Measurements from ENCODE around the gene KIF6.
"Not testable (repeated sequence)": the region's sequence is repeated elsewhere in the genome, so short reads cannot be mapped to it uniquely, and the experiment has no call there.

Gene KIF6

DNA sequence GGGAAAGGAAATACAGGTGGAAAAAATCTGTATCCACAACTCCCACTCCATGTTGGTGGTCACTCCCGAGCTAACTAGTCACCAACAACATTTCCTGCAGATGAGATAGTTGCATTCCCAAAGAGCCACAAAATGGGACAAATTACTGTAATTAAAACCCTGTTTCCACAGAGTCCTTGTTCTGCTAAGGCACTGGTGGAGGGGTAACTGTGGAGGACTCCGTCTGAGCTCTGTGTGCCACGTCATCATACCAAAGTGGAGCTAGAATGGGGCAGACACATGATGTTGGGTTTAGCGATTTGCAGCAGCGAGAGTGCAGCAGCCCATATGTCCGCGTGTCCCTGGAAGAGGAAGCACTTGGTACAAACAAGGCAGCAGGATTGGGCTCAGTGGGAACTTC is 230.2 kb downstream of the KIF6 start:
- no peak for DNase-seq

DNA sequence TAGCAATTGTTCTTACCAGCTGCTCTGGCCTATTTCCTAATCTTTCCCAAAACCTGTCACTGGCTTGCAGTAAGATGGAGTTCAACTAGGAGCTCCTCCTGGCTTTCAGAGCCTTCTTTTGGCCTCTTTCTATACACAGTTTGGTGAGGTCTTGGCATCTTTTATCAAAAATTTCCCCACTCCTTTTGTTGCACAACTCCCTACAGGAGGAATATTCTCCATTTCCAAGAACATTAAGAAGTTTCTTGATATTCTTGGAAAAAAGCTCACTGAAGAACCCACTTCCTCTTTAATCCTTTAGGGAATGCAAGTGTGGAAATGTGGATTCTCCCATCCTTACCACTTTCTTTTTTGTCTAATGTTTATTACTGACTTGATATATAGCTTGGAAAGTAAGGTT is 231.4 kb downstream of the KIF6 start:
- no peak for DNase-seq

DNA sequence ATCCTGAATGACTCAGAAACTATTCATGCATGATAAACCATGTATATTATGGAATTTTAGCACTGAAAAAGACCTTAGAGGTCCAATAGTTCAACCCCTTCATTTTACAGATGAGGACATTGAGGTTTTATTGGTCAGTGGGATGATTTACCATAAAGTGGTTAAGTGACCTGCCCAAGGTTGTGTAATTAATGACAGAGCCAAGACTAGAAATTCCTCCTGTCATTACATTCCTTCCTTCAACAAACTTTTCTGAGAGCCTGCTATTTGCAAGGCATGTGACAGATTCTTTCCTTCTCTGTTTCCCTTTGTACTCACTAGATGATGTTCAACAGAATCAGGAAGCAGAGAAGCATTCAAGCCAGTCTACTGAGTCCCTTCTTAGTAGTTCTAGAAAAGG is 232.0 kb downstream of the KIF6 start:
- no peak for DNase-seq

DNA sequence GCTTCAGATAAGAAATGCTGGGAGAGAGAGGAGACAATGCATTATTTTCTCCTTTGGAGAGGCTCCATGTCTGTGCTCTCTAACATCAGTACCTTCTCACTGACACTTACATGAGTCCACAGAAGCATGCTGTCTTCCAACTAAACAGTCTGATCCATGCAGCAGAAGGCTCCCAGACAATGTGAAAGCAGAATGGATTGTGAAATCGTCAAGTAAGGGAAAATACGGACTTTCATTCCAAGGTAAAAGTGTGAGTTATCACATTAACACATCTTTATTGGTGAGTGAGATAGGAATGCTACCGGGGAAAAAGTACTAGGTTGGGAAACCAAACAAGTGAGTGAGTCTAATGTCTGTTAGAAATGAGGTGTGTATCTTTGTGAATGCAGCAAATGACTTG is 235.1 kb downstream of the KIF6 start:
- no peak for DNase-seq

DNA sequence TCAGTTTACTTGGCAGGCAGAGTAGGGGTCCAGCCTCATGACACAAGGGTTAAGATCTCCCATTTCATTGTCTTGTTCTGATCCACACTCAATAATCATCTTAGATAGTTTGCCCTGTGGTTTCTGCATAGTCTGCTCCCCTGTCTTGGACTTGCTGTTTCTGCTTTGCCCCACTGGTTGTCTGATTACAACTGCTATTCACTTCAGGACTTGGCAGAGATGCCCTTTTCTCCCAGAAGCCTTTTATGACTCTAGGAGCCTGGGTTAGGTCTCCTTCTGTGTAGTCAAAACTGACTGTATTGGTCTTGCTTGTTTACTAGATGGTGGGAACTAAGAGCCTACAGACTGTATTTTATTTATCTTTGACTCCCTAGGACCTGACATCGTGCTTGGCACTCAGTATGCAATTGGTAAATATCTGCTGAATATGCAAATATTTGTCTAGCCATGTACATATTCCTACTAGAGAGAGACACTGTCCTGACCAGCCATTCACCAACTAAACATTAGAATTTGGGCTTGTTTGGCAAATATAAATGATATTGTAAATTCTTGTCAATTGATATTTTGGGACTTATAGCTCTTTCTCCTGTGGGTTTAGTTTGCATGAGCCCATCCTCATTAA is 236.8 kb downstream of the KIF6 start:
- DNase-seq, result no peak

DNA sequence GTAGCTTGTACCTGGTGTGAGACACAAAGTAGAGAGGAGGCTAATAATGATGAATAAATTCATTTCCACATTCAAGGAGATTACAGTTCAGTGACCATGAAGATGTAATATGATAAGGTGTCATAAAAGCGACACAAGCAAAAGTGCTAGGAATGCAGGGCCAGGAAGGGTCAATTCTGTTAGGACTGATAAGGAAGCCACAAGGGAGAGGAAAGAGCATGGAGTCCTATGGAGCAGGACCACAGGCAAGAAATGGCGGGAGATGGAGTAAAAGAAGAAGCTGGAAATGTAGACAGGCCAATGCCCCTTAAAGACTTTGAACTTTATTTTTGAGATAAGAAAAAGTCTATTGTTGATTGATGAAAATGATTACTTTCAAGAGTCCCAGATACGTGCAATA is 240.9 kb downstream of the KIF6 start:
- DNase-seq, result no peak

DNA sequence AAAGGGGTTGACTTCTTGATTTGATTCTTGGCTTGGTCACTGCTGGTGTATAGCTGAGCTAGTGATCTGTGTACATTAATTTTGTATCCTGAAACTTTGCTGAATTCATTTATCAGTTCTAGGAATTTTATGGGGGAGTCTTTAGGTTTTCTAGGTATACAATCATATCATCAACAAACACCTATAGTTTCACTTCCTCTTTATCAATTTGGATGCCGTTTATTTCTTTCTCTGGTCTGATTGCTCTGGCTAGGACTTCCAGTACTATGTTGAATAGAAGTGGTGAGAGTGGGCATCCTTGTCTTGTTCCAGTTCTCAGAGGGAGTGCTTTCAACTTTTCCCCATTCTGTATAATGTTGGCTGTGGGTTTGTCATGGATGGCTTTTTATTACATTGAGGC is 245.4 kb downstream of the KIF6 start:
- DNase-seq, result not testable (repeated sequence)

DNA sequence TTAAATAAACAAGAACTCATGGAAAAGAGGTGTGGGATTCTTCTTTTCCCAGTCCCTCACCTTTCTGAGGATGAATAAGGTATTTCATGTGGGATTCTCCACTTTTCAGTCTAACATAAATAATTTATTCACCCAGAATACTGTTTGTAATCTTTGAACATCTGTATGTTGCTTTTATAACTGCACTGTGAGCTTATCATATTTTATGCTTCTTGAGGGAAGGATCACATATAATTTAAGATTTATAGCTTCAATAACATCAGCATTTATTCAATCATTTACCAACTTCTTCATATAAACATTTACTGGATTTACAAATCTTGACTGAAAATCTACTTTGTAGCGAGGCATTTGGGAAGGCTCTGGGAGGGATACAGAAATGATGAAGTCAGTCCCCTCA is 248.5 kb downstream of the KIF6 start:
- DNase-seq, result no peak

DNA sequence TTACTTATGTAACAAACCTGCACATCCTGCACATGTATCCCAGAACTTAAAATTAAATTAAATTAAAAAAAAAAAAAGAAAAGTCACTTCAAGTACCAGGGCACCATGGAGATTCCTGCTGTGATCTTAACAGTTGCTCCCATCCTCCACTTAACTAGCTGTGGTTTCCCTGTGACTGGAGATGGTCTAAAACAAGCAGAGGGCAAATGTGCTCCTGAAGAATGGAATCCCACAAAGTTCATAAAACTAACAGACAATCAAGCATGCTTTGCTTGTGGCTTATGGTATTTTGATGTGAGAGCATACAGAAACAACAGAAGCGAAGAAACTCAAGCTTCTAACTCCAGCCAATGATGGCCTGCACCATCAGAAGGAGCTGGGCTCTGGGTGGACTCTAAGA is 249.1 kb downstream of the KIF6 start:
- no peak for DNase-seq

DNA sequence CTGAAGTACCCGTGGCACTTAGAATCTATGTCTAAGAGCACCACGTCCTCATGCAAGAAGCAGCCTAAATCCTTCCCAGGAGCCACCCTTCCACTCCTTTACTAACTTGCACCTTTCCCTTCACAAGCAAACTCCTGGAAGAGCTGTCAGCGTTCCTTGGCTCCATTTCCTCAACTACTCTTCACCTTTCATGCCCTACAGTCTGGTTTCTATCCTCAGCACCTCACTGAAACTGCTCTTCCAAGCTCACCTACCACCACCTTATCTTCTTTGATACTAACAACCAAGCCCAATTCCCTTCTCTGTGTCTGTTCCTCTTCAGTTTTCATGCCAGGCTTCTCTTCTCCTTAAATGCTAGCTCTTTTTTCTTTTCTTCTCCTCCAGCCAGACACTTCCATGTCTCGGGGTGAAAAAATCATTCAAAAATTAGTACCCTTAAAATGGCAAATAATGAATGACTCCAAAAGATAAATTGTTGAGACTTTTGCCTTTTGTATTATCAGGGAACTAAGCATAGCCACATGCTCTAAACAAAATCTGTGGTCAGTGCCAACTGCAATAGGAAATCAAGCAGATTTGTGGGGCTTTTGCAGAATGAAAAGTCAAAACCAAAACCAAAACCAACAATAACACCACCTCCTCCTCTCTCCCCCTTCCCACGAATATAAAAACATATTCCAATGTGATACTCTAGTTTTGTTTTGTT is 253.1 kb downstream of the KIF6 start:
- no peak for DNase-seq

DNA sequence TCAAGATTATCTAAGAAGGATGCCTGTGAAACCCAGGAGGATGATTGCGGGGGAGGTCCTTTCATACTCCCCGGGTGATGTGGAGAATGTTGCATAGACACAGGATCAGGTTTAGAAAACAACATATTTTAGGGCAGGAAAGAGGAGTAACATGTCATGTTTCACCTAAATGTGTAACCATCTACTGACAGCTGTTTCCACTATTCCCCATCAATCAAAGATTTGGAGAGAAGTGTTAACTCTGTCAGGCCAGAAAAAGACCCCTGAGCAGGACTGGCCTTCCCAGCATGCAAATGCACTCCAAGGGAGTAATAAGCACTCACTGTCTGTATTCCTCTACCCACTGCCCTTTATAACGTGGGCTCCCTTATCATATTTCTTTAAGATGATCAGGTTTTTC is 254.7 kb downstream of the KIF6 start:
- no peak for DNase-seq

DNA sequence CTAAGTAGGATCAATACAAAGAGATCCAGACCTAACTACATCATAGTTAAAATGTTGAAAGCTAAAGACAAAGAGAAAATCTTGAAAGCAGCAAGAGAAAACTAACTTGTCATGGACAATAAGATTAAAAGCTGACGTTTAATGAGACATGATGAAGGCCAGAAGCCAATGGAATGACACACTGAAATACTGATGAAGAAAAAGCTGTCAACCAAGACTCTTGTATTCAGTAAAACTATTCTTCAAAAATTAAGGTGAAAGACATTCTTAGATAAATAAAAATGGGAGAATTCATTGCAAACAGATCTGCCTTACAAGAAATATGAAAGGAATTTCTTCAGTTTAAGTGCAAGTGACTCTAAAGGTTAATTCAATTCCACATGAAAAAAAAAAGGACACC is 256.8 kb downstream of the KIF6 start:
- no peak for DNase-seq

DNA sequence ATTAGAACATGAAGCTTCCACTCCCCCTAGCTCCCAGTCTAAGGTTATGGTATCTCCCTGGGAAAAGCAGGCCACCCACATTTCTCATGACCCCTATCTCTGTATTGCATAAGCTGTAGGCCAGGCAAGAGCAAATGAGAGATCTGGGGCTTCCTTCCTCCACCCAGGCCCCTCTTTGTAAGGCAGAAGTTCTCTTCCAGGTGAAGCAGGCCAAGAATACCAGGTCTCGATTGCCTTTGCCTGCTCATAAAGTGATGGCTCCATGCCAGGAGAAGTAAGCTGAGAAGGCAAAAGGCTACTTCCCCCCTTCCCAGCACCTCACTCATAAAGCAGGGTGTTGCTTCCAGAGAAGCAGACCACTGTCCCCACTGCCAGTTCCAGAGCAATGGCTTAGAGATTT is 258.6 kb downstream of the KIF6 start:
- DNase-seq, result no peak

DNA sequence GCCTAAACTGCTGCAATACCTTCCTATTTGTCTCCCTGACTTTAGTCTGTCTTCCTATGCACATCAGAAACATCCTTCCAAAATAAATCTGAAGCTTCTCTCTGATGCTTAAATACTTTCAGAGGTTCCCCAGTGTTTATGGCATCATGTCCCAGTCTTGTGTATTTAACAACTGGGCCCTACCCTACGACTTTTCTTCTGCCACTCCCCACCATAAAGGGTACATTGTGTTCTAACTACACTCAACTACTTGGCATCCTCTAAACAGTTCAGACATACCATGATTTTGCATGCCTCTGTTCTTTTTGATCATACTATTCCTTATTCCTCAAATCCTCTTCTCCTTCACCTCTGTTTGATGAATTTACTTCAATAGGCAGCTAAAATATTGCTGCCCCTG is 259.7 kb downstream of the KIF6 start:
- DNase-seq, result no peak

DNA sequence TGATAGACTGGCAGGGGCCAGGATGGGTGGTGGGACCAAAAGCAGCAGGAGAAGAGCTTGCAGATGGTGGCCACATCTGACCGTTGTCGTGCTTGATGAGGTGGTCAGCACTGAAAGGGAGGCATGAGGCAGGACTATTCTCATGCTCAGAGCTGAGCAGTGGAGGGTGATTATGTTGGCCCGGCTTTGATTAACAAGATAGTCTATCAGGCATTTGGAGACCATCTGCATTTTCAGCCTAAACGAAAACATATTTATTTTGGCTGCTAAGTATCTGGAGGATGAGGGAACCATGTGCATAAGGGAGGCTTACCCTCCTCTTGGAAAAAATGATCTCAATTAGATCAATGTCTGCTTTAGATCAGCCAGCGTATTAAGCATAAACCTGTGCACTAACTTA is 261.1 kb downstream of the KIF6 start:
- no peak for DNase-seq

DNA sequence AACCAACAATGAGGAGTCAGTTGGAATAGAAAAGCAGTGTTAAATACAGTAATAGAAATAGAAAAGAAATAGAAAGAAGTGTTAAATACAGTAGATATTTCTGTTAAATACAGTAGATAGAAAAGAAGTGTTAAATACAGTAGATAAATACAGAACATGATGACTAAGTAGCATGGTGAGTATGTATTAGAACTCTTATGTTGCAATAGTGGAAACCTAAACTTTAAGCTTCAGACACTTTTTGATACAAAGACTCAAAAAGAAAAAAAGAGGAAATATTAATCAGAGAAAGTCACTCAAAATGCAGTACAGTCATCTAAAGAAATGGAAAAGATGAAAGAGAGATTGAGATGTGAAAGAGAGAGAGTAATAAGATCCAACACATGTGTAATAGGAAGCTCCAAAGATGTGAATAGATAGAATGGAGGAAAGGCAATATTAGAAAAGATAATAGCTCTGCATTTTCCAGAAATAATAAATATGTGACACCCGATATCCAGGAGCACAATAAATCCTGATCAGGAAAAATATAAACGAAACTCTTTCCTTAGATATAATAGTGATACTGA is 271.2 kb downstream of the KIF6 start:
- no peak for DNase-seq

DNA sequence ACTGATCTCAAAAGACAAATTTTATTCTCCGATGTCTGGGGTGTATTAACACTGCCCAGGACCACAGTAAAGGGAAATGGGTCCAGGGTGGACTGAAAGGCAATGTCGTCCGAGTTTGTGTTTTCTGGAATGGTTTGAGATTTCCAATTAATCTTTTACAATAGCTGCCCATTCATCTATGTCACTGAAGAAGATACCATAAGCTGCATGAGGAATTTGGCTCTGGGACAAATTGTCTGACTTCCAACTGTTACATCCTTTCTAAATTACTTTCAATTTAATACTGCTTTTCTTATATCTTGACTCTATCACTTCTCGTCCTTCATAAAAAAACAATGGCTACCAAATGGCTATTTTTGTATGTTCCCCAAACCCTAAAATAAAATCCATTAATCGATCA is 272.0 kb downstream of the KIF6 start:
- DNase-seq, result no peak

DNA sequence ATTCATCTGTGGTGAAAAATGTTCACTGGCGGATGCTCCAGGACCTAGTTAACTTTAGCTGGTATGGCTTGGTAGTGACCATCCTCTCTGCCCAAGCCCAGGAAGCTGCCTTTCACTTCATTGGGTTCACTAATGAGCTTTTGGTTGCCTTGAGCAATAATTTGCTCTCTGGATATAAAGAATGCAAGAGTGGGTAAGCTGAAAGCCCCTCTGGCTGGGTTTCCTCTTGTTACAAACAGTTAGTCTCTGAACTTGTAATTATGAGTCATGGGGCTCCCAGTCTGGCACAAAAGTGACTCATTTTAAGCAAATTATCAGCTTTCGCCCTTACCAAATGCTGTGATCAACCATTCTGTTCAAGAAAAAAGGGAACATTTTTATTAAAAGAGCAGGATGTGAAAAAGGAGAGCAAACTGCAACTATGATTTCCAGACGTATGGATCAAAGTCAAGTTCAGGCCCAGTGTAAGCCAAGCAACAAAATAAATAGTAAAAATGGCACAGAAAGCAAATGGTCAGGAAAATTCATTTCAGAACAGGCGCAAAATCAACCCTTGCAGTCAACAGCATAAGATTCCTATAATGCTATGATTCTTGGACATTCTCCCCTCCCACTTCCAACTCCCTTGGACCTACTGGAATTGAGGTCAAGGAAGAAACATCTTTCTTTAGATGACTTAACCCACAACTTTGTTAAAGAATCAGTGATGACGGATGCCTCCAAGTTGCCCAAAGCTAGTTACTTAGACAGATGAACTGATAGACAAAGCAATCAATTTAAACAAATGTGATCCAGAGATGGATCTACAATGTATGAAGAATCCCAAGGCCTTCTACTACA is 272.7 kb downstream of the KIF6 start:
- no peak for DNase-seq

DNA sequence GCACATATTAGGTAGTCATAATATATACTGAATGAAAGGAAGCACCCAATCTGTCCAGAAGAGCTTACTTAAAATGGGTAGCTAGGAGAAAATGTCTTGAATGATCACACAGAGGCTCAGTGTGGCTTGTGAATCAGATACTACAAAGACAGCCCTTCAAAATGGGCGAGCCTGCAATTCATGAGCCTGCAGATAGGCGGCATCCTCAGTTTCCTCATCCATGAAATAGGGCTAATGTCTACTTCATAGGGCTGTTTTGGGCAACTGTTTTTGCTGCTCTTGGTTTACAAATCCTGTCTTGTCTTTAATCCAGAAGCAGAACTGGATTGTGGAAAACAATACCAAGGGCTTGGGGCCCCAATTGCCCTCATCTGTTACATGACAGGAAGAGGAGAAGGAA is 273.4 kb downstream of the KIF6 start:
- DNase-seq, result no peak

DNA sequence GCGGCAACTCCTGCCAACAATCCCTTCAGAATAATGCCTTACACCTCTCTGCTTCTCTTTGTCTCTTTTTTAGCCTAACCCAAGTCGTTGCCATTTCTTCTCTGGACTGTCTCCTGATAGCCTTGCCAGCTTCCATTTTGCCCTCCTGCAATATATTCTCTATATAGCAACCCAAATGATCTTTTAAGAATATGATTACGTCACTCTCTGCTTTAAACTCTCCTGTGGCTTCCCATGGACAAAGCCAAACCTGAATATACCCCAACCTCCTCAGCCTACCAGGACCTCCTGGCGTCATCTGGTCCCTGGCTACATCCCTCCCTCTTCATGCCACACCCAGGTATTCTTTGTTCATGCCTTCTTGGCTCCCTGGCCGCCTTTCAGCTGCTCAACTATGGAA is 276.2 kb downstream of the KIF6 start:
- DNase-seq, result no peak

DNA sequence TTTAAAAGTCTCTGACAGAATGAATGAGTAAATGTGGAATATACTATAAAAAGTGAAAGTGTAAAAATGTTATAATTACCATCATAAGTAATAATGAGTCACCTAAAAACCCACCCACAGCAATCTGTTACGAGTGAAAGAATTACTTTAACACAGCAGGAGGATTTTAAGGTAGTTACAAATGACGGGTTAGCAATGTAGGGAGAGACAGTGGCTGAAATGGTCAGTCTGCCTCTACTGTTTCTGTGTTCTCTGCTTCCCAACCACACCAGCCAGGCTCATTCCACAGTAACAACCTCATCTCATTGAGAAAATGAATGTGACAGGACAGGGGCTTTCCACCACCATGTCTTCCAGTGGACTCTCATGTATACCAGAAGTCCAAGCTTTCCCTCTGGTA is 278.3 kb downstream of the KIF6 start:
- DNase-seq, result no peak

DNA sequence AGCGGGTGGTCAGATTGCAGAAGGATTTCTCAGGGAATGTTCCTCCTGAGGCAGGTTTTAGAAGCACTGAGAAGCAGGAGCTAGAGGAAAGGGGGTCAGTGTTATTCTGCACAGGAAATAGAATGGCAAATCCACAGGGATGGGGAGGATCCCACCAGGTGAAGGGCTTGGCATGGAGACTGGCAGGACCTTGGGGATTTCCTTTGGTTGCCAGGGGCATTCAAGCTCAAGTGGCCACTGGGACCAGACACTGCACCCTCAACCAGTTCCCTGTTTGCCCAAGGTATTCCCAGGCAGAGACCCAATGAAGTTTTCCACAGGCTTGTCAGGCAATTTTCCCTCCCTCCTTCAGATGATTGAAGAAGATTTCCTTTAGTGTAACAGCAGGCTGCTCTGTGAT is 279.5 kb downstream of the KIF6 start:
- no peak for DNase-seq

DNA sequence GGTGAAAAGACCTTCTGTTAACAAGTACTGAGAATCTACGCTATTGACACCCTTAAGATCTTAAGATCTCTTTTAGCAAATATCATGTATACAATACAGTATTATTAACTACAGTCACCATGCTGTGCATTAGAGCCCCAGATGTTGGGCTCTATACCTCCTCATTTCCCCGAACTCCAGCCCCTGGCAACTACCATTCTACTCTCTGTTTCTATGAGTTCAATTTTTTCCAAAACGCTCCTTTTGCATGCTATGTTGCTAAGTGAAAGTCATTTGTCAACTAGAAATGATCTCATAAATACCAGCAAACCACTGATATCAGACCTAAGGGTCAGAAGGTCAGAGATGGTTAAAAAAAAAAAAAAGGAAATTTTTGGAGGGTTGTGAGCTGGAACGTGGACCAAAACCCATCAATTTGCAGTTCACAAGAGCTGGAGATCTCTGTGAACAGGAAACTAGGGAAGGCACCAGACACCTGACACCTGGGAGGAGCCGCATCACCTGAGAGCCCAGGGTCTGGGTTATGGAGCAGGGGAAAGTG is 280.7 kb downstream of the KIF6 start:
- no peak for DNase-seq

DNA sequence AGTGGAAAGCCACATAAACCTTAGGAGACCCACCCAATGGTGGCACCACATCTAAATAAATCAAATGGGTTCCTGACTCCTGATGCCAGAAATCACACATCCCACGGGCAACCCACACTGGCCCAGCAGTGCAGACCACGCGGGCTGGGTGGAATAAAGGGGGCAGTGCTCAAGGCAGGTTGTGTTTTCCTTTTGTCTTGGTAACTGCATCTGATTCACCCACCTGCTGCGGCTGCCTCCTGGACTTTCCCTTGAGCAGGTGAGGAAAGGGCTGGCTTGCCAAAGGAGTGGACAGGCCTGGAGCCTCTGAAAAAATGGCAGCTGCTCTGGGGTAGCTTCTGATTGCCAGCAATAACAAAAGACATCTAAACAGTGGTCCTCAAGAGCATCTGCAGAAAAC is 283.2 kb downstream of the KIF6 start:
- DNase-seq, result no peak

Measured in NCI-H1048 (cell line).